SIG-M5 treated with dmso at 0.1 percent for 504 hours (cell line): Measurements from ENCODE around the gene BRMS1.

ENCODE experiments used
- DNase-seq: peaks from one replicate; lab custom pipeline; 2025; ENCODE audit not compliant: unreplicated experiment; lab: John Stamatoyannopoulos, UW

The BRMS1 gene

DNA sequence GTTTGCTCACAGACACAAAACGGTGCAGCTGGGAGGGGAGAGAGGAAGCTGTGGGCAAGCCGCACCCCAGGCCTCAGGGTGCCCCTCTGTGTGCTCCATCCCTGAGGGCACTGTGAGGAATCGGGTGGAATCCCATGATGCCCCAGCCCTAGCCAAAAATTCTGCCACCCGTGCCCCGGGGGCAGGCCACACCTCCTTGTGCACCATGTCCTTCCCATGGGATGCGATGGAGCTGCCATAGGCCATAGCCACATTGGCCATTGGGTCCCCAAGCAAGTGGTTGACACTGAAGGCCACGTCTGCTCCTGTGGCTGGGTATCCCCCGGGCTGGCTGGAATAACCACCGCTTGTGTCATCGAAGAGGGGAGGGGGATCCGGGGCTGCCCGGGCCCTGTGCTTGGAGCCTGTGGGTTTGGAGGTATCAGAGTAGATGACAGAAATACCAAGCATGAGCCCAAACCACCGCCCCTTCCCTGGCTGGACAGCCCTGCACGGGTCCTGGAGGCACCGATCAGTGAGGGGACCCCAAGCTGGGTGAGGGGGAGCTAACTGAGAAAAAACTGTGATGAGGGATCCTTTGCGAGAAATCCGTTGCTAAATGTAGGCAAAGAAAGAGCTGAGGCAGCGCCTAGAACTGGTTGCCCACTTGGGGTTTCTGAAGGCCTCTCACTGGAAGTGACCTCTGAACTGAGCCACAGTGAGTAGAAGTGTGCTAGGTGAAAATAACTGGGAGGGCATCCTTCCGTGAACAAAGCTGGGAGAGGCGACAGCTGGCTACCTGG, 56.8 kb downstream of the BRMS1 start:
- DNase-seq: no peak
